GM19099 (cell line): ENCODE measurements around the gene IL1RN.

Experiments used
- POLR2A ChIP-seq: IDR thresholded peaks from 3 replicates; pipeline ENCODE4 v1.6.1; 2011; ENCODE audit warnings: low read depth; ENCODE audit not compliant: insufficient read length; ENCODE audit errors: extremely low read depth

Gene IL1RN

DNA sequence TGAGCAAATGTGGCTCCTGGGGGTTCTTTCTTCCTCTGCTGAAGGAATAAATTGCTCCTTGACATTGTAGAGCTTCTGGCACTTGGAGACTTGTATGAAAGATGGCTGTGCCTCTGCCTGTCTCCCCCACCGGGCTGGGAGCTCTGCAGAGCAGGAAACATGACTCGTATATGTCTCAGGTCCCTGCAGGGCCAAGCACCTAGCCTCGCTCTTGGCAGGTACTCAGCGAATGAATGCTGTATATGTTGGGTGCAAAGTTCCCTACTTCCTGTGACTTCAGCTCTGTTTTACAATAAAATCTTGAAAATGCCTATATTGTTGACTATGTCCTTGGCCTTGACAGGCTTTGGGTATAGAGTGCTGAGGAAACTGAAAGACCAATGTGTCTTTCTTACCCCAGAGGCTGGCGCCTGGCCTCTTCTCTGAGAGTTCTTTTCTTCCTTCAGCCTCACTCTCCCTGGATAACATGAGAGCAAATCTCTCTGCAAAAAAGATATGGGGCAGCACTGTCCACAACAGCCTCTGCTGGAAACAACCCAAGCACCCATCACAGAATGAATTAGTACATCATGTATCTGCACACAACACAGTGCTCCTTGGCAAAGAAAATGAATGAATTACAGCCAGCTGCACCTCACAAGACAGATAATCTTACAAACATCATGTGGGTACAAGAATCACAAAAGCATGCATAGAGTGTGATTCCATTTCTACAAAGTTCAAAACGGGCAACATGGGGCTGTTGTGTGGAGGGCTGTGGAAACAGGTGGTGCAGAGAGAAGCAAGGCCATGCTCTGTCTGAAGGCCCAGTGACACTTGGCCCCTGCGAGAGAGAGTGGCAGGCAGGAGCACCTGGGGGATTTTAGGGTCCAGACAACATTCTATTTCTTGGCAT lies 6.6 kb downstream of the IL1RN start:
- TF ChIP-seq POLR2A = no peak

DNA sequence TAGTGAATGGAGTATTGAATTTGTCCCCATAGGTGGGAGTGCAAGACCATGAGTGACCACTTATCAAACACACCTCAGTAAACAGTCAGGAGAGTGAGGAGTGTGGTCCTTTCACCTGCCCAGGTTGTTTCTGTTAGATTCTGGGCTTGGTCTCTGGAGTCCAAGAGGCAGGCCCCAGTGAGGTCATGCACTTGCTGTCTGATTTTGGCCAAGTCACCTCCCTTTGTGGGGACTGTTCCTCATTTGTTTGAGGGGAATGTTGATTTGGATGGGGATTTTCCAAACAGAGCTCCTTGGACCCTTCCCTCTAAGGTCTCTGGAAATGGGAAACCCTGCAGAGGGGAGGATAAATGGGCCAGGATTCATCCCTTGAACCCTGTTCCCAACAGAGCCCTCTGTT lies 7.3 kb downstream of the IL1RN start:
- TF ChIP-seq POLR2A = no peak

DNA sequence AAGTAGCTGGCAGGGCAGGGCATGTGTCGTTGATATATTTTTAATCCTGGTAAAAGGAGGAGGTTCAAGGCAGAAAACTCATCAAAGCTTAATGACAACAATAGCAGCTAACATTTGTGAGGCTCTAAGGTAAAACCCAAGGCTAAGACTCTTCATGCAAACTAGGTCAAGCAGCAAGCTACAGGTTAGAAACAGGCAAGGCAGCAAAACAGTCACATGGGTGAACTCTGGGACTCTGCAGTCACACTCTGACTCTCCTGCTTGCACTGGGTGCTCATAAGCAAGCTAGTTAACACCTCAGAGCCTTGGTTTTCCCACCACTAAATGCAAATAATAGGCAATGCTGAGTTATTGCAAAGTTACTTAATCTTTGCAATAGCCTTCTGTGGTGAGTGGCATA lies 7.9 kb downstream of the IL1RN start:
- TF ChIP-seq POLR2A = no peak

DNA sequence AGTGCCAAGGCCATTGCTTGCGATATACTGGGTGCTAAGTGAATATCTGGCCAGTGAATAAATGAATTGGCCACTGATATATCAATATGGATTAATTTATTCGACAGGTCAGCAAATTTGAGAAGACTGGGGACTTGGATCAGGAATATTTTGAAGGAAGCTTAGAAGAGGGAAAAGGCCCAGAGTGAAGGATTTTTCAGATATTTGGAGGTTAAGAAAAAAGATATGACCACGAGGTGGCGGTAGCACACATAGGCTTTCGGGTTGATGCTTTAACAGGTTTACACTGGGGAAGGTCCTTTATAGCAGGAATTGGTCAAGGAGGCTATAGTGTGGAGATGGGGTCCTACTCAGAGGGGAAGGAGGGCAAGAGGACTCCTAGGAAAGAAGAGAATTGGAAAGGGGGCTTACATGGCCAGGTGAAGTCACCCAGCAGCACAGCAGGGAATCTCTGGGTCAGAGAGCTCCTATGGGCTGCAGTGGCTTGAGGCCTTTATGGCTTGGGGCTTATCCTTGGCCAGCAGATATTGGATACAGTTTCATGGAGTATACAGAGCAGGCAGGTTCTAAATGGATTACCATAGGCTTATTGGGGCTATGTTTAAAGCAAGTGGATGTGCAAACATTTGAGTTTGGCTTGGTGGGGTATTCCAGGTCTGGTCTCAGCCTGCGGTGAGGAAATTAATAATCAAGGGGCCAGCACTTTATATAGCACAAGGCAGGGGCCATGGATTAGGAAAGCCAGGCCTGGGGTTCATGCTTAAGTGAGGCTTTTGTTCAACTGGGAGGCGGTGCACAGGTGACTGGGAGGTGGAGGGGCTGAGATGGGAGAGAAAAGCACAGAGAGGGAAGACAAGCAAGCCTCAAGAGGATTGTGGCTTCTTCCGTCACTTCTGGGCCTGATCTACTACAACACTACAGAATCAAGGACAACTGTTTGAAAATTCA lies 9.7 kb downstream of the IL1RN start:
- TF ChIP-seq POLR2A = no peak

DNA sequence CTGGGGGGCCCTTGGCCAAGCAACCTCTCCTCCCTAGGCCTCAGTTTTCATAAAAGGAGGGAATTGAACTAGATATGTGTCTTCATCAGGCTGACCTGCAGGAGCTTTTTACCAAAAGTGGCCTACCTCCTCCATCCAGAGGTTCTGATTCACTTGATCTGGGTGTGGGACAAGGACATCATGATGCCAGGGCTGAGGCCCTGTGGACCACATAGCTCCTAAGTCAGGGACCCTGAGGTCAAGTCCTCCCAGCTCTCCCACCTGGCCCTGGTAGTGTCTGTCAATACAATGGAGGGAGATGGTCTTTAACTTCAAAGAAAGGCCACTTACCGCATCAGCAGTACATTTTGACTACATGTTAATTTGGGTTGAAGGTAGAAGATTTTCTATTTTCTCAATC lies 10.4 kb downstream of the IL1RN start:
- no peak for TF ChIP-seq POLR2A

DNA sequence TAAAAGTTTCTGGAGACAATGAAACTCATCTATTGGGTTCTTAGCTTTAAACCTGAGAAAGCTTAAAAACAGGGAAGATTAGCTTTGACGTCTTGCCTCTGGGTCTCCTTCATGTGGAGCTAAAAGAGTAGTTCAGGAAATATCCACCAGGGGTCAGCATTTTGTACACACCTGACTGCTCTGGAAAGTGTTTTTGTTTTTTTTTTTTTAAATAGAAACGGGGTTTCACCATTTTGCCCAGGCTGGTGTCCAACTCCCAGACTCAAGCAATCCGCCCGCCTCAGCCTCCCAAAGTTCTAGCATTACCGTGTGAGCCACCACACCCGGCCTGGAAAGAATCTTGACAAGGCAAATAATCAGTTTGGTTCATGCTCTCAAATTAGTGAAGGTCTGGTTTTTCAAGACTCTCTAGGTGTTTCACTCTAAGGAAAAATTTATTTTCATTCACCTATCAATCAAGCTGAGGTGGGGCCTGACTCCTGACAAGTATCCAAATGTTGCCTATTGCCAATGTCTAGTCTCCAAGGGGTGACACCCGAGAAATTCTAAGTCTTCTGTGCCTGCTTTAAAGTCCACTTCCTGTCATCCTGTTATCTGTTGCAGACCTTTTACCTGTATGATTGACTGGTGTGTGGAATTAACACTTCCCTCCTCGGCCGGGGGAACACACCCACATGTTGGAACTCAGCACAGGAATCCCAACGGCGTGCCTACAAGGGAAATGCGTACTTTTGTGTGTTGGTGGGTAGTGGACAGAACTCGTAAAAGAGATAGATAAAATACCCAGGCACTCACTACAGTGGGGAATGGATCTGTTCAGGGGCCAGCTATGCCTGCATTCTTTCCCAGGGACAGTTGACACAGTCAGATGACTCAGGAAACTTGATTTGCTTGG lies 11.3 kb downstream of the IL1RN start:
- TF ChIP-seq POLR2A = no peak

DNA sequence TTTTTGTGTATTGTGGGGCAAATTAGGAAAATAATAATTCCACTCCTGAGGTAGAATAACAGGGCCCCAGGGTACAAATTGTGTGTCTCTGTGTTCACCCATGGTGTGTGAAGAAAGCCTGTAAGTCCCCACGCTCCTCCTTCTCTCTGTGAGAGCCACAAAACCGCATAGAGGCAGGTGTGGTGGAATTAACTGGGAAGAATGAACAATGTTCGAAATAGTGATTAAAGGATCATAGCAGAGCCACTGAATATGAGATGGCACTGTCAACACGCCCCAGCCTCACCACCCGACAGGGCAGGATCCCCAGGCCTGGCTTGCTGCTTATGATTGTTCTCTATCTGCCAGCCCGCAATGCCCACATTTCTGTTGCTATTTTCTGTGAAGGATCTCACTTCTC lies 14.1 kb downstream of the IL1RN start:
- TF ChIP-seq POLR2A = no peak

DNA sequence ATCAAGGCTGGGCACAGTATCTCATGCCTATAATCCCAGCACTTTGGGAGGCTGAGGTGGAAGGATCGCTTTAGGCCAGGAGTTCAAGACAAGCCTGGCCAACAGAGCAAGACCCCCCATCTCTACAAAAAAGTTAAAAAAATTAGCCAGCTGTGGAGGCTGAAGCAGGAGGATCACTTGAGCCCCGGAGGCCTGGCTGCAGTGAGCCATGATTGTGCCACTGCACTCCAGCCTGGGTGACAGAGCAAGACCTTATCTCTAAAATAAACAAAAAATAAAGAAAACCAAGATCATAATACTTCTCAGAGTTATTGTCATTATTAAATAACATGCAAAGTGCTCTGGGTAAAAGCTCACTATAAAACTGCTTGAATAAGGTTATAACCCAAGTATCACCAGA lies 14.9 kb downstream of the IL1RN start:
- no peak for TF ChIP-seq POLR2A

DNA sequence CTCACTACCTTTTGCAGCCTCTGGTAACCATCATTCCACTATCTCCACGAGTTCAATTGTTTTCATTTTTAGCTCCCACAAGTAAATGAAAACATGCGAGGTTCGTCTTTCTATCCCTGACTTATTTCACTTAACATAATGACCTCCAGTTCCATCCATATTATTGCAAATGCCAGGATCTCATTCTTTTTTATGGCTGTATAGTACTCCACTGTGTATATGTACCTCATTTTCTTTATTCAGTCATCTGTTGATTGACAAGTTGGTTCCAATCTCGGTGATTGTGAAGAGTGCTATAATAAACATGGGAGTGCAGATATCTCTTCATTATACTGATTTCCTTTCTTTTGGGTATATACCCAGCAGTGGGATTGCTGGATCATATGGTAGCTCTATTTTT lies 16.9 kb downstream of the IL1RN start:
- no peak for TF ChIP-seq POLR2A

DNA sequence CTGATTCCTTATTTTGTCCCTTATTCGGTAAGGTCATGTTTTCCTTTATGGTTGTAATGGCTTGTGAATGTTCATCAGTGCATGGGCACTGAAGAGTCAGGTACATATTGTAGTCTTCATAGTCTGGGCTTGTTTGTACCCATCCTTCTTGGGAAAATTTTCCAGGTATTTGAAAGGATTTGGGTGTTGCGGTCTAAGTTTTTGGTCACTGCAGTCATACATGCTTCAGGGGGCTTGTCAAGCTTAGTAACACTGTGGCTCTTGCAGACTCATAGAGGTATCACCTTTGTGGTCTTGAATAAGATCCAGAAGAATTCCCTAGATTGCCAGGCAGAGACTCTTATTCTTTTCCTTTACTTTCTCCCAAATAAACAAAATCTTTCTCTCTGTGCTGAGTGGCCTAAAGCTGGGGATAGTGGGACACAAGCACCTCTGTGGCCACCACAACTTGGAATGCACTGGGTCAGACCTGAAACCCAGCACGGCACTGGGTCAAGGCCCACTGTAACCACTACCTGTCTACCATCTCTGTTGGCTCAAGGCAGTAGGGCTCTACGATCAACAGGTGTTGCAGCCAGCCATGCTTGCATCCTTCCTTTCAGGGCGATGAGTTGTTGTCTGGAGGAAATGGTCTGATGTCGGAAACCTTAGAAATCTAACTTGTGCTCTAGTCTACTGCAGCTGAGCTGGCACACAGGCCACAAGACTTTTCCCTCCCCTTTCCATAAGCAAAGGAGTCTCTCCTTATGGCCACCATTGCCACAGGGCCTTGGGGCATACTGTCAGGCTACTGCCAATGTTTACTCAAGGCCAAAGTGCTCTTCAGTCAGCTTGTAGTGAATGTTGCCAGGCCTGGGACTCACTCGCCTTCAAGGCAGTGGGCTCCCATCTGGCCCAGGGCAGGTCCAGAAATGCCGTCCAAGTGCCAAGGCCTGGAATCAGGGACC lies 21.5 kb downstream of the IL1RN start:
- no peak for TF ChIP-seq POLR2A

DNA sequence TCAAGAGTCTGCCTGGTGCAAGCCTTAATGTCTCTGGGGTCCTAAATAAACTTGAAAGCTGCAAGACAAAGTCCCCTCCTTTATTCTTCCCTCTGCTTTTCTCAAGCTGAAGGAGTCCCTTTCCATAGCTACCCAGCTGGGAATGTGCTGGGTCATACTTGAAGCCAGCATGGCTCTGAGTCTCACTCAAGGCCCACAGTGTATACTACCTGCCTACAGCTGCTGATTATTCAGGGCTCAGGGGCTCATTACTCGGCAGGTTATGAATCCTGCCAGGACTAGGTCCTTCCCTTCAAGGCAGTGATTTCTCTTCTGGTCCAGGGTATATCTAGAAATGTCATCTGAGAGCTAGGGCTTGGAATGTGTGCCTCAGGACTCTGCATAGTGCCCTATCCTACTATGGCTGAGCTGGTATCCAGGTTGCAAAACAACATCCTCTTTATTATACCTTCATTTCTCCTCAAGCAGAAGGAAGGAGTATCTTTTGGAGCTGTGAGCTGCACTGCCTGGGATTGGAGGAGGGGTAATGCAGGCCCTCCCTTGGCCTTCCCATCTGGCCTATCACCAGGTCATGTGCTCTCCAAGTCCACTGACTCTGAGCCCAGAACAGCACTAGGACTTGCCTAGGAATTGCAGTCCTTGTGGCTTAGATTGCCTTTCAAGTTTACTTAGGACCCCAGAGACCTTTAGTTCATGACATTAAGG lies 22.3 kb downstream of the IL1RN start:
- TF ChIP-seq POLR2A = no peak

DNA sequence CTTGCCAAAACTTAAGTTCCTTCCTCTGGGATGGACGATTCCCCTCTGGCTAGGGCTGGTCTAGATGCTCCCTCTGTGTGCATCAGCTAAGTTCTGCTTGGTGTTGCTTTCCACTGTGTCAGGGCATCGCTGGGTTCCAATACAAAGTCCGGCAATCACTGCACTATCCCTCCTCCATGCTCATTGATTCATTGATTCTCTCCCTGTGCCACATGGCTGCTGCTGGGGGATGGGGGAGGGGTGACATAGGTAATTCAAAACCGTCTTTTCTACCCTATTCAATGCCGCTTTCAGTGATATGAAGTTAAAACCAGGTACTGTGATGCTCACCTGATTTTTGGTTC lies 22.8 kb downstream of the IL1RN start:
- no peak for TF ChIP-seq POLR2A

DNA sequence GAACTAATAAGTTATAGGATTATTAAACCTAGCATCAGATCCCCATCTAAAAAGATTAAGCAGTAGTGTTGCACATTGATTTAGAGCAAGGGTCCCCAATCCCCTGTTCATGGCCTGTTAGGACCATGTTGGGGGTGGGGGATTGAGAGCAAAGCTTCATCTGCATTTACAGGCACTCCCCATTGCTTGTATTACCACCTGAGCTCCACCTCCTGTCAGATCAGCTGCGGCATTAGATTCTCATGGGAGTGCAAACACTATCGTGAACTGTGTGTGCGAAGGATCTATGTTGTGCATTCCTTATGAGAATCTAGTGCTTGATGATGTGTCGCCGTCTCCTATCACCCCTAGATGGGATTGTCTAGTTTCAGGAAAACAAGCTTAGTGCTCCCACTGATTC lies 27.9 kb downstream of the IL1RN start:
- TF ChIP-seq POLR2A = no peak

DNA sequence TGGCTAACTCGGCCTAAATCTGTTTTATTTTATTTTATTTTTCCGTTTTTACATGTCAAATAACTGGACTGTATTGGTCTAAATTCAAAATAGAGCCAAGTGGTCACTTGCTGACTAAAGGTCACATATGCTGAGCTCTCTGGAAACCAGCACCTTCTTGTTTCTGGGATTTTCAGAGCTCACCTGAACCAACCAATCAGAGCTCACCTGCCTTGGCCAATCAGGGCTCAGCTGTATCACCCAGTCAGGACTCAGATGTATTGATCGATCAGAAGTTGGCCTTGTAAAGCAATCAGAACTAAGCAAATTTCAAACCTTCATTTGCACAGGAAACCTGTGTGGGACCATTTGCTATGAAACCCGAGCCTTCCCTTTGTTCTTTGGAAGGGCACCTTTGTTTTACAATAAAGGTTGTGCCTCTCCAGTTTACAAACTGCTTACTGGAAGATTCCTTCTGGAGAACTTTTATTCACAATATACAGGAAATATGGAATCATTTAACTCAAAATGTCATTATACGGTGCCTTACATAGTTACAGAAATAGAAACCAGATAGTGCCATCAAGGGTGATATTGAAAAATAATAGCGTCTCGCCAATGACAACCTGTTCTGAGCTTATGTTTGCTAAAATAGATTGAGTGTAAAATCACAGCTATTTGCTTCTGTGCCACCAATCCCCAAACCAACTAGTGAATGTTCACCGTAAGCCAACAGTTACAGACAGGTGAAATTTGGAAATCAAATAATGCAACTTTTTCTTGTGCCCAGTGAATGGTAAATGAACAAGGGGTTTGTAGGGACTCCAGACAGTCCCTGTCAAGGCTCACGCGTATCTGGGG lies 29.1 kb downstream of the IL1RN start:
- no peak for TF ChIP-seq POLR2A
